ENCODE results near the gene SNX30.

Gene SNX30

GRCh38 chr9:112842555-112842954 lies 92.0 kb downstream of the SNX30 start:
- Histone ChIP-seq H3K36me3 (replicated peaks) (no peaks in the 10 kb centered on the region), H3K27ac (no peak overlapping the region), H3K4me3 (ENCODE audit: low read depth, low read length) (no peak overlapping the region), H3K27me3 (replicated peaks) (no peaks in the 10 kb centered on the region)
- in situ Hi-C loops (cut with HindIII; ENCODE audit: low pct_ligation_motif_present, low sequenced_read_pairs): no loop called here
- TF ChIP-seq, protein P1, sequence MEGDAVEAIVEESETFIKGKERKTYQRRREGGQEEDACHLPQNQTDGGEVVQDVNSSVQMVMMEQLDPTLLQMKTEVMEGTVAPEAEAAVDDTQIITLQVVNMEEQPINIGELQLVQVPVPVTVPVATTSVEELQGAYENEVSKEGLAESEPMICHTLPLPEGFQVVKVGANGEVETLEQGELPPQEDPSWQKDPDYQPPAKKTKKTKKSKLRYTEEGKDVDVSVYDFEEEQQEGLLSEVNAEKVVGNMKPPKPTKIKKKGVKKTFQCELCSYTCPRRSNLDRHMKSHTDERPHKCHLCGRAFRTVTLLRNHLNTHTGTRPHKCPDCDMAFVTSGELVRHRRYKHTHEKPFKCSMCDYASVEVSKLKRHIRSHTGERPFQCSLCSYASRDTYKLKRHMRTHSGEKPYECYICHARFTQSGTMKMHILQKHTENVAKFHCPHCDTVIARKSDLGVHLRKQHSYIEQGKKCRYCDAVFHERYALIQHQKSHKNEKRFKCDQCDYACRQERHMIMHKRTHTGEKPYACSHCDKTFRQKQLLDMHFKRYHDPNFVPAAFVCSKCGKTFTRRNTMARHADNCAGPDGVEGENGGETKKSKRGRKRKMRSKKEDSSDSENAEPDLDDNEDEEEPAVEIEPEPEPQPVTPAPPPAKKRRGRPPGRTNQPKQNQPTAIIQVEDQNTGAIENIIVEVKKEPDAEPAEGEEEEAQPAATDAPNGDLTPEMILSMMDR (IDR thresholded peaks at IDR 0.05; ENCODE audit: low read depth, low read length, missing control alignments): no peak
- DNase-seq: no peak

GRCh38 chr9:112844771-112845542 lies 94.4 kb downstream of the SNX30 start:
- DNase-seq: peak; percentile 65
- Histone ChIP-seq H3K27ac (no peak overlapping the region), H3K4me3 (ENCODE audit: low read depth, low read length) (no peak overlapping the region), H3K27me3 (replicated peaks) (no peaks in the 10 kb centered on the region), H3K36me3 (replicated peaks) (no peaks in the 10 kb centered on the region)
- in situ Hi-C loops (cut with HindIII; ENCODE audit: low pct_ligation_motif_present, low sequenced_read_pairs): no loop called here
- TF ChIP-seq, protein P1 (IDR thresholded peaks at IDR 0.05; ENCODE audit: low read depth, low read length, missing control alignments): peak; percentile 99

DNA sequence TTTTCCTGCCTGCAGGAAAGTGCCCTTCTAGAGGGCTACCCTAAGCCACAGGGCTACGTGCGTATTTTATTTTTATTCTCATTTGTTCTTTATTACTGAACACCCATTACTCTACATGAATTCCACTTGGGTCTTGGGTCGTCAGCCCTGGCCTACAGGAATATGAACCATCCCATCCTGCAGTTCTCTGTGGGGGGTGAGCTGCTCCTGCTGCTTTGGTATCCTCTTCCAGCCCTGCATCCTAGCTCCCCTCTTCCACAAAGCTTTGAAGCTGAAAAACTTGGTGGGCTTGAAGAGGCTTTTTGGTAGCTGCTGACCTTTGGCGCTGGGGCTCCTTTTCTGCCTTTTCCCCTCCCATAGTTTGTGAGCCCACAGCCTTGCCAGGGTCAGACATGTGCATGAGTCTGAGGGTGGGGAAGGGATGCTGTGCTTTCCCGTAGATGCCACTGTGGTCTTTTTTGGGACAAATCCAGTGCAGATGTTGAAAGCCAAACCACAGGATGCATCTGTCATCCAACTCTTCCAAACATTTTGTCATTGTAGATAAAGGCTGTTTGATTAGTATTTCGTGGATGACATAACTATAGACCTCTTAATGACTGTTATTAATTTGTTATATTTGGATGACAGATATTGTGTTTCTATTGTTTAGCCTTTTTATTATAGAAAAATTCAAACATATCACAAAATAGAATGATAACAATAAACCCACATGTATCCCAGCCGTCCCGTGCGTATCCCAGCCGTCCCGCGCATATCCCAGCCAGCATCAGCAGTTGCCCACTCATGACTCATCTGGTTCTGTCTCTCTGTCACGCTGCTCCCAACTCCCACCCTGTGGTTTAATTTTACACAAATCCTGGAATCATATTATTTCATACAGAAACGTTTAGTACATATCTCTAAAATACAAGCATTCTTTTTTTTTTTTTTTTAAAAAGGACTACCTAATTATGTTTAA lies 96.2 kb downstream of the SNX30 start:
- TF ChIP-seq, protein P1 (IDR thresholded peaks at IDR 0.05; ENCODE audit: low read depth, low read length, missing control alignments): no peak
- no peak for DNase-seq
- Histone ChIP-seq H3K27me3 (replicated peaks) (no peaks in the 10 kb centered on the region), H3K4me3 (ENCODE audit: low read depth, low read length) (no peak overlapping the region), H3K27ac (no peak overlapping the region), H3K36me3 (replicated peaks) (no peaks in the 10 kb centered on the region)
- in situ Hi-C loops (cut with HindIII; ENCODE audit: low pct_ligation_motif_present, low sequenced_read_pairs): no loop called here

DNA sequence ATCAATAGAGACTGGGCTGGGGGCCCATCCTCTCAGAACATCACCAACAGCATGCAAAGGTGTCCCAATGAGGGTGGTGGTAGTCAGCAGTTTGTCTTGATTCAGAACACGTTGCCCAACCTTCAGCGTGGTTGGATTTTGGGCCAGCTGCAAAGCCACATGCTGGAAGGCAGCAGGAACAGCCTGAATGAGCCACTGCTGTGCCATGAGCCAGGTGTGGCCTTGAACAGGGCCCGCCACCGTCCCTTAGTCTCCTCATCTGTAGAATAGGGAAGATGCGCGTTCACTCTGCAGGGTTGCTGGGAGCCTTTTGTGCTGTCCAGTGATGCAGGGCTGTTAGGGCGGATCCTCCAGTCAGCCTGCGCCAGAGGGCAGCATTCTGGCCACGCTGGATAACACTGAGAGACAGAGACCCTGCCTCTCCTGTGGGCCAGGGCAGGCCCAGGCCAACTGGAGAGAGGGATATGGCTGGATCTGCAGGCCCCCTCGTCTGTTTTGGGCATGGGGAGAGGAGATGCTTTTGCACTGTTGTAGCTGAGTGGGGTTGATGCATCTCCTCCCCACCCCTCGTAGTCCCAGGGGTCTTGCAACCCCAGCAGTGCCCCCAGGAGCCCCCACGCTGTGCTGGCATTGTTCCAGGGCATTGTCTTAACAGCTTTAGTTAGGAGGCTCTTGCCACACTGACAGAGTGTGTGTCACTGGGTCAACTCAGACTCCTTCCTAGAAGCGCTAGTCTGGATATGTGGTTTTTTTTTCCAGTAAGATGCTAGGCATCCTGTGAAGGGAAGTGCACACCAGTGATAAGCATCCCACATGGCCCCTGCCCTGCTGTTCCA lies 98.0 kb downstream of the SNX30 start:
- H3K4me3 ChIP-seq (ENCODE audit: low read depth, low read length): no peak overlapping the region
- no peak overlapping the region for H3K27ac ChIP-seq
- no peaks in the 10 kb centered on the region for H3K27me3 ChIP-seq (replicated peaks)
- in situ Hi-C loops (cut with HindIII; ENCODE audit: low pct_ligation_motif_present, low sequenced_read_pairs): no loop called here
- DNase-seq: no peak
- TF ChIP-seq, protein P1 (IDR thresholded peaks at IDR 0.05; ENCODE audit: low read depth, low read length, missing control alignments): no peak
- no peaks in the 10 kb centered on the region for H3K36me3 ChIP-seq (replicated peaks)

DNA sequence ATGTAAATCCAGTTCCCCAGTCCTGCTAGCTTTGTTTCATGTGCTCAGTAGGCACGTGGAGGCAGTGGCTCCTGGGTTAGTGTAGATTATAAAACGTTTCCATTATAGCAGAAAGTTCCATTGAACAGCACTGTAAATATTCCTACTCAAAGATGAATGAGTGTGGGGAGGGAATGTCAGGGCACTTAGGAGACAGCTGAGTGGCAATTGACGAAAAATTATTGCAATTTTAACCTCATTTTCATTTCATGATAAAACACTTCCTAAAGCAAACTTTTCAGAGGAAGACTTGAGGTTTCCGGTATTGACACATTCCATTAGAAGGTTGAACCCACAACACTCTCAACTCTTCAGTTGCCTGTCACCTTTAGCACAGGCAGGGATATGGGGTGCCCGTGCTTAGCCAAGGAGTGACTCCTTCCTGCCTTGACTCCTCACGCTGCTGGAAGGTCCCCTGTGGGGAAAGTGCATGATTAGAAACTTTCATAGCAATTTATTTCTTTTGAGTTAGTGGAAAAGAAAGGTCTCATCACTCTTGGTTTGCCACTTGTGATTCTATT lies 98.9 kb downstream of the SNX30 start:
- Histone ChIP-seq H3K27ac (no peak overlapping the region), H3K27me3 (replicated peaks) (no peaks in the 10 kb centered on the region), H3K4me3 (ENCODE audit: low read depth, low read length) (no peak overlapping the region), H3K36me3 (replicated peaks) (no peaks in the 10 kb centered on the region)
- in situ Hi-C loops (cut with HindIII; ENCODE audit: low pct_ligation_motif_present, low sequenced_read_pairs): no loop called here
- no peak for DNase-seq
- TF ChIP-seq, protein P1 (IDR thresholded peaks at IDR 0.05; ENCODE audit: low read depth, low read length, missing control alignments): no peak

Data from brain microvascular endothelial cell (primary cell).